ELR (cell line): ENCODE results near the gene CPA4.
"Not testable (repeated sequence)": the region's sequence is repeated elsewhere in the genome, so short reads cannot be mapped to it uniquely, and the experiment has no call there.

ENCODE experiments used
- DNase-seq: peaks from one replicate; pipeline ENCODE4 v3.0.0-alpha.2; 2015; ENCODE audit warnings: low read depth

Gene CPA4

GRCh38 chr7:130292682-130293257, at the start of gene CPA4:
CPA4 (plus strand) TSS chr7:130293161; CDS start chr7:130293181, 20 bp downstream.
- peak; percentile 97 for DNase-seq

DNA sequence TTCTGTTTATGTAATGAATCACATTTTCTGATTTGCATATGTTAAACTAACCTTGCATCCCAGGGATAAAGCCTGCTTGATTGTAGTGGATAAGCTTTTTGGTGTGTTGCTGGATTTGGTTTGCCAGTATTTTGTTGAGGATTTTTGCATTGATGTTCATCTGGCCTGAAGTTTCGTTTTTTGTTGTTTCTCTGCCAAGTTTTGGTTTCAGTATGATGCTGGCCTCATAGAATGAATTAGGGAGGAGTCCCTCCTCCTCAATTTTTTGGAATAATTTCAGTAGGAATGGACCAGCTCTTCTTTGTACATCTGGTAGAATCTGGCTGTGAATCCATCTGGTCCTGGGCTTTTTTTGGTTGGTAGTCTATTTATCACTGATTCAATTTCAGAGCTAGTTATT, 49.5 kb upstream of the CPA4 start:
- peak; percentile 10 for DNase-seq

DNA sequence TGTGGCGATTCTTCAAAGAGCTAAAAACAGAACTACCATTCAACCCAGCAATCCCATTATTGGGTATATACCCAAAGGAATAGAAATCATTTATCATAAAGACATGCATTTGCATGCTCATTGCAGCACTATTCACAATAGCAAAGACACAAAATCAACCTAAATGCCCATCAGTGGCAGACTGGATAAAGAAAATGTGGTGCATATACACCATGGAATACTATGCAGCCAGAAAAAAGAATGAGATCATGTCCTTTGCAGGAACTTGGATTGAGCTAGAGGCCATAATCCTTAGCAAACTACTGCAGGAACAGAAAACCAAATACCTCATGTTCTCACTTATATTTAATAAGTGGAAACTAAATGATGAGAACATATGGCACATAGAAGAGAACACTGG, 46.5 kb upstream of the CPA4 start:
- DNase-seq, result not testable (repeated sequence)

DNA sequence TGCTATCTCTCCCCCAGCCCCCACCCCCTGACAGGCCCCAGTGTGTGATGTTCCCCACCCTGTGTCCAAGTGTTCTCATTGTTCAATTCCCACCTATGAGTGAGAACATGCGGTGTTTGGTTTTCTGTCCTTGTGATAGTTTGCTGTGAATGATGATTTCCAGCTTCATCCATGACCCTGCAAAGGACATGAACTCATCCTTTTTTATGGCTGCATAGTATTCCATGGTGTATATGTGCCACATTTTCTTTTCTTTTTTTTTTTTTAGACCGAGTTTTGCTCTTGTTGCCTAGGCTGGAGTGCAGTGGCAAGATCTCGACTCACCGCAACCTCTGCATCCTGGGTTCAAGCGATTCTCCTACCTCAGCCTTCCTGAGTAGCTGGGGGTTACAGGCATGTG, 44.1 kb upstream of the CPA4 start:
- not testable (repeated sequence) for DNase-seq

GRCh38 chr7:130249626-130250025, 43.3 kb upstream of the CPA4 start:
- DNase-seq, result not testable (repeated sequence)

DNA sequence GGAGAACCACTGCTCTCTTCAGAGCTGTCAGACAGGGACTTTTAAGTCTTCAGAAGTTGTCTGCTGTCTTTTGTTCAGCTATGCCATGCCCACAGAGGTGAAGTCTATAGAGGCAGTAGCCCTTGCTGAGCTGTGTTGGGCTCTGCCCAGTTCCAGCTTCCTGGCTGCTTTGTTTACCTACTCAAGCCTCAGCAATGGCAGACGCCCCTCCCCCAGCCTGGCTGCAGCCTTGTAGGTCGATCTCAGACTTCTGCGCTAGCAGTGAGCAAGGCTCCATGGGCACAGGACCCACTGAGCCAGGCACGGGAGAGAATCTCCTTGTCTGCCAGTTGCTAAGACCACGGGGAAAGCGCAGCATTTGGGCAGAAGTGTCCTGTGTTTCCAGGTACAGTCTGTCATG, 38.4 kb upstream of the CPA4 start:
- DNase-seq, result no peak

- no peak for DNase-seq
These were observed 36.3 kb upstream of the CPA4 start for GRCh38 chr7:130256704-130257103.

GRCh38 chr7:130258494-130259078, 34.4 kb upstream of the CPA4 start:
- no peak for DNase-seq

GRCh38 chr7:130262448-130262847, 30.5 kb upstream of the CPA4 start:
- no peak for DNase-seq

- no peak for DNase-seq
These were observed 29.8 kb upstream of the CPA4 start for GRCh38 chr7:130263130-130263529.

GRCh38 chr7:130266258-130266960, 26.6 kb upstream of the CPA4 start, which contains the start of gene CPA2:
CPA2 (plus strand) TSS chr7:130266863; CDS start chr7:130266882, 19 bp downstream.
- peak; percentile 55 for DNase-seq

- no peak for DNase-seq
These were observed 26.0 kb upstream of the CPA4 start for GRCh38 chr7:130266961-130267321.

GRCh38 chr7:130268463-130269317, 24.3 kb upstream of the CPA4 start:
- no peak for DNase-seq

DNA sequence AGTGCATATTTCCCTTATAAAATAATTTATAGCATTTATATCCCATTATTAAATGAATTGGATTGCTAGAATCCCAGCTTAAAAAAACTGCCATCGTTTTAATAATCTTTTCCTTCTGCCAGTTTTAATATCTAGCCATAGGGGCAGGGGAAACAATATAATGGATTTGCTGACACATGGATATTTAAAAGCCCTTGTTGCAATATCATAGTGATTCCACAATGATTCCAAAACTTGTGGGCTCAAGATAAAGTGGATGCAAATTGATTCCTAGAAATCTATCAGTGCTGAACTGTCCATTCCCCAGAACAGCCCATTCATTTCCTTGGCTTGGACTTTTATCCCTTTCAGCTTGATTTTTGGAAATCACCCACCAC, 23.7 kb upstream of the CPA4 start:
- DNase-seq, result no peak

DNA sequence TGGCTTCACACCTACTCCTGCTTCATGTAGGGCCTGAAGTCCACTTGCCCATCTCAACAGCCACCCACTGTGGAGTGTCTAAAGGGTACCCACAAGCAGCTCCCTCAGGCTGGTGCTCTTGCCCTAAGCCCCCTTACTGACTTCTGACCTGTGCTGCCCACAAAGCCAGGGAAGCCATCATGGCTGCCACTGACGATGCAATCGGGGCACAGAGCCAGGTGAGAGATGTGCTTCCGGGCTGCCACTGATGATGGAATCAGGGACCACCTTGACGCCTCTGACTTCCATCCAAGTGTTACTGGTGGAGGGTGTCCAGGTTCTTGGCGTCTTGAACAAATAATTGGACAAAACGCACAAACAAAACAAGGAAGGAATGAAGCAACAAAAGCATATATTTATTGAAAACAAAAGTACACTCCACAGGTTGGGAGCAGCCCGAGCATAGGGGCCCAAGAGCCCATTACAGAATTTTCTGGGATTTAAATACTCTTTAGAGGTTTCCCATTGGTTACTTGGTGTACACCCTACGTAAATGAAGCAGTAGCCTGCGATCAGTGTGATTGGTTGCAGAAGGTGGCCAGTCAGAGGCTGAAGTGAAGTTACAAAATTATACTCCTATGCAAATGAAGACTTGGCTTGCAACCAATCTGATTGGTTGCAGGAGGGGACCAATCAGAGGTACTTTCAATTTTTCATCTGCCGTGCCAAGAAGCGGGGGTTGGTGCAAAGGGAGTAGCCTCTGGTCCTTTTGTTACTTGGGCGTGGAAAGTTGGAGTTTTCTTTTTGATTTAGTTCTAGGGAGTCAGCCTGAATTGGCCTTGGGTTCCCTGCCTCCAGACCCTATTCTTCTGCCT, 21.8 kb upstream of the CPA4 start:
- DNase-seq, result no peak

GRCh38 chr7:130272381-130273080, 20.4 kb upstream of the CPA4 start:
- no peak for DNase-seq

DNA sequence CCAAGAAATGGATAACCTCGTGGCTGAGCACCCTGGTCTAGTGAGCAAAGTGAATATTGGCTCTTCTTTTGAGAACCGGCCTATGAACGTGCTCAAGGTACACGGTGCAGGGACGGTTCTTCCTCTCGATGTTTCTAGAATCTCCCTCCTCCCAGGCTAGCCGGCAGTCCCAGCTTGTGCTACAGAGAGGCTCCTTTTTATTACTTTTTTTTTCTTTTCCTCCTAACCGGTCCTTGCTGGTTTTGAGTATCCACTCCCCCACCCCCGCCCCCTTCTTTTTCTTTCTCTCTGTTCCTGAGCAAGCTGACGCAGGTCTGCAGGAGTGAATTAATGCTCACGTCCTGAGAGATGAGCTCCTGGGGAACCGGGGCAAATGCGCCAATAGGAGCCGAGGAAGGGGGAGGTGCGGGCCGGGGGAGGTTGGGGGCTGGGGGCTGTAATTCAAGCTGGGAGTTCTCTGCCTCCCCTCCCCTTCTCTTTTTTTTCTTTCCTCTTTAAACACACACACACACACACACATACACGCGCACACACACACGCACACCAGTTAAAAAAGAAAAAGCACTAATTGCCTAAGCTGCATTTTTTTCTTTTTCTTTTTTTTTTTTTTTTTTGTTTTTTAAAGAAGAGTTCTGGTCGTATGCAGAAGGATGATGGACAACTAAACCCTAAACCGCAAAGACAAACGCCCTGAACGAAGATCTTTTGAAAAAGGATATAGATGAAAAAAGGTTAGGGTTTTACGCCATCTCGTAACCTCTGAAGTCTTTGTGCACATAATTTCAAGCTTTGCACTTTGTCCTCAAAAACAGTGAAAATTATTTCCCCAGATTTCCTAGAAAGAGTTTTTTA, 19.7 kb upstream of the CPA4 start:
- DNase-seq, result no peak

DNA sequence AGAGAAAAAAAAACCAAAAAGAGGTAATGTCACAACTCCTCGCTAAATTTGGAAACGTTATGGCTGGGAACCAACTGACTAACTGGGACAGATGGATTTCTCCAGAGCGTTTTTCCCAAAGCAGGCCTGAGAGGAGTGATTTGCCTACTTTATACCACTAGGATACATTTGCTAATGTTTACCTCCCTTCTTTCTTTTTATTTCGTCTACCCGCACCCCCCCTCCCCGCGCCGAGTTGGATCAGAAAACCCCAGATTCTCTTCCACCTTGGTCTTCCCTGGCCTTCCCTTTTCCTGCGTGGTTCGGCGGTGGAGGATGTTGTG, 19.1 kb upstream of the CPA4 start:
- DNase-seq, result no peak

GRCh38 chr7:130274296-130274695, 18.7 kb upstream of the CPA4 start:
- DNase-seq, result no peak

GRCh38 chr7:130274983-130275591, 17.9 kb upstream of the CPA4 start:
- no peak for DNase-seq
